ENCODE results near the gene CYB5B.
A peak's percentile ranks its signal among the peaks of the same experiment; 100 is the strongest.

CYB5B gene

DNA sequence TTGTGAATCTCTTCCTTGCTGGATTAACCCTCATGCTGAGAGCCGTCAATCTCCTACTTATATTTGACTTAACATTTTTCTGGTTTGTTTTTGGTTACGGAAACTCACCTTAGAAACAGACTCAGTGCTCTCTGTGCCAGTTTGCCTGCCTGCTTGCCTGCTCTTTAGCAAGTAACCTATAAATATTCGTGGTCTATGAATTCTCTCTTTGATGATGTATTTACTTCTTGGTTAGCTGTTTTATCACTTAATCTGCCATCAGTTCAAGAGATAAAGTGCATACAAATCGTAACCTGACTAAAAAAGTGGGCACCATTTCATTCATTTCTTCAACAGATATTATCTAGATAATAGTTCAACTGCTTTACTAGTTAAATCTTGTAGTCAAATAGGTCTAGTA lies 26.7 kb downstream of the CYB5B start:
- H3K27ac Mint-ChIP-seq: no peak overlapping the region
- H3K9me3 Mint-ChIP-seq (ENCODE audit: low read depth): no peaks in the 10 kb centered on the region
- peaks cover 19% of the 10 kb centered on the region for H3K4me1 Mint-ChIP-seq (ENCODE audit: low read depth)
- no peak overlapping the region for H3K4me3 Mint-ChIP-seq
- peaks cover 23% of the 10 kb centered on the region for H3K36me3 Mint-ChIP-seq
- H3K27me3 Mint-ChIP-seq: no peaks in the 10 kb centered on the region

DNA sequence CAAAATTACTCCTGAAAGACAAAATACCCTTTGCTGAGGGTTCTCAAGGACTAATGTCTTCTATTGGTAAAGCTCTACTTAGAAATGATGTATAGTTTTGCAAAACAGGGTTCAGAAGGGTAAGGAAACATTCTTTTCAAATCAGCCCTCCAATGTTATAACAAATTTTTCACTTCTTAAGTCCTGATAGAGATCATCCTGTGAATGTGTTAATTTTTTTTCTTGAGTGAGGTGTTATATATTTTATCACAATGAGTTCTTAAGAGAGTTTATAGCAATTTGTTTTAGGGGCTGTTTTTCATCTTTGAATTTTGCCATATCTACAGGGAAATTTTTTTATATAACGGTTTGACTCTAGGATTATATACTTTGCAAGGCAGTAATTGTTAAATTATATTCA lies 29.5 kb downstream of the CYB5B start:
- peaks cover 12% of the 10 kb centered on the region for H3K36me3 Mint-ChIP-seq
- no peaks in the 10 kb centered on the region for H3K9me3 Mint-ChIP-seq (ENCODE audit: low read depth)
- H3K27ac Mint-ChIP-seq: peak overlapping the region; percentile 11
- no peaks in the 10 kb centered on the region for H3K27me3 Mint-ChIP-seq
- no peak overlapping the region for H3K4me3 Mint-ChIP-seq
- peaks cover 14% of the 10 kb centered on the region for H3K4me1 Mint-ChIP-seq (ENCODE audit: low read depth)

DNA sequence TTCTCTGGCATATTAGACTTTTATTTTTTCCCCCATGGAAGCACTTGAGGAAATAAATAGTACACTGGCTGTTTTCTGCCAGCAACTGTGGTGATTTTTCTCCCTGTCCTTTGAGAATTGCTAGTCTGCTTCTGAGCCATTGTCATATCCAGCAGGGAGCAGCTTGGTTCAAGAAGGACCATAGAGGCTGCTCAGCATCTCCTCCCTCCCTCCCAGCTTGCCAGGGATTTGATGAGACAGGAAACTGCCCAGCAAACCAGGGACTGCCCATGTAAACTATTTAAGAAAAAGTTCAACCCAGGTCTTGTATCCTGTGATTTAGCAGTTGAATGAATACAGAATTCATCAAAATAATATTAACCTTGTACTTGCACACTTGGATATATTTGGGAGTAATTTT lies 39.5 kb downstream of the CYB5B start:
- Mint-ChIP-seq H3K4me1 (ENCODE audit: low read depth) (peaks cover 41% of the 10 kb centered on the region), H3K4me3 (no peak overlapping the region), H3K36me3 (peaks cover 3% of the 10 kb centered on the region), H3K27ac (no peak overlapping the region), H3K27me3 (no peaks in the 10 kb centered on the region), H3K9me3 (ENCODE audit: low read depth) (no peaks in the 10 kb centered on the region)

DNA sequence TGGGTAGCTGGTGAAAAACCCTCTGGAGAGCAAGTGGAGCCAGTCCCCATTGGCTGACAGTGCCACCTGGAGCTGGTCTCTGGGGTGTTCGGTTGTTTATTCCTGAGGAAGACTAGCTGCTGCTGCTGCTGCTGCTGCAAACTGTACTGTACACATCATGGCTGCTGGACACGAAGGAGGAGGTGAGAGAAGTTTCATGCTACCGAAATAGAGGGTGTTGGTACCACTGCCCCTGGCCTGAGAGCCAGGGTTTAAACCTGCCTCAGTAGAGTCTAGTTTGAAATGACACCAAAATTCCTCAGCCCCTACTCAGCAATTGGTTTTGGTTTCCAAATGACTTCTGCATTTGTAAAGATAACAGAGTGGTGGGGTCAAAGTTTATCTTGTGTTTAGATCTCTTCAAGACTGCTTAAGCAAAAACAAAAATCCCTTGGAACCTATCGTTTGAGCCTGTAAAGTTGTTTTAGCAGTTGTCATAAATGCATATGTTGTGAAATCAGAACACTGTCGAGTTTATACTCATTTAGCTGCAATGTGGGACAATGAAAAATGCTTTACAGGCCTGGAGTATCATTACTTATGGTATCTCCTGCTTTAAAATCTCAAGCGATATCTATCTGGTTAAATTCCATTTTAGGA lies 40.8 kb downstream of the CYB5B start:
- H3K4me1 Mint-ChIP-seq (ENCODE audit: low read depth): peaks cover 51% of the 10 kb centered on the region
- no peaks in the 10 kb centered on the region for H3K27me3 Mint-ChIP-seq
- H3K4me3 Mint-ChIP-seq: peak overlapping the region; percentile 48
- no peaks in the 10 kb centered on the region for H3K9me3 Mint-ChIP-seq (ENCODE audit: low read depth)
- H3K36me3 Mint-ChIP-seq: peaks cover 3% of the 10 kb centered on the region
- H3K27ac Mint-ChIP-seq: peak overlapping the region; percentile 72

DNA sequence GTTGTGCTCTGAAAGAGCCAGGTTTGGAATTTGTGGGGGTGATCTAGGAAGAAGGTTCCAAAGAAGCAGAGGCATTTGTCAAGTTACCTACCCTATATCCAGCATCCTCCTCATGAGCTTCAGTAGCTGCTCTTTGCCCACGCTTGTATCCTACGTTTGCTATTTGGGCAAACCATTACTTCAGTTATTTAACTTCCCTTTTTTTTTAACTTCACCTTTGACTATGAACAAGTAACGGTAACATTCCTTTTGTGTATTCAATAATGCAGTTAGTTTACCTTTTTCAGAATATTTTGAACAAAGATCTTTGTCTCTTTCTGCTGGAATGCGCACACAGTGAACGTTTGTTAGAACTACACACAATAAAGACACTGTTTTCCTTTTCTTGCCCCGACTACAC lies 41.5 kb downstream of the CYB5B start:
- Mint-ChIP-seq H3K36me3 (peaks cover 3% of the 10 kb centered on the region), H3K27ac (peak overlapping the region; percentile 72), H3K9me3 (ENCODE audit: low read depth) (no peaks in the 10 kb centered on the region), H3K27me3 (no peaks in the 10 kb centered on the region), H3K4me1 (ENCODE audit: low read depth) (peaks cover 55% of the 10 kb centered on the region), H3K4me3 (no peak overlapping the region)

DNA sequence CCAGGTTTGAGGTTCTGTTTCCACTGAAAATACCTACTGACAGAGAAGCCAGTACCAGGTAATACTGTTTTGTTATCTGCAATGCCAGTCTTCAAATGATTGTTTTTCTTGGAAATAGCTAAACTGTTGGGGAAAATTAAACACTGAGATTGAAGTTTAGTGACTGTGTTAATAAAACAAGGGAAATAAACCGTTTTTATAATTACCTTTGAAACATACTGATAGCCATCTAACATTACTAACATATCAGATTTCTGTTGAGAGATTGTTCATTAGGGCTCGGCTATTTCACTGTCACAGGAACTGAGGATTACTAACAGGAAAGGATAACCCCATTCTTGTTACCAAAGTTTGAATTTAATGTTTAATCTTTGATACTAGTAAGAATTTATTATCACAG lies 42.1 kb downstream of the CYB5B start:
- H3K27me3 Mint-ChIP-seq: no peaks in the 10 kb centered on the region
- H3K4me3 Mint-ChIP-seq: no peak overlapping the region
- H3K36me3 Mint-ChIP-seq: peaks cover 3% of the 10 kb centered on the region
- H3K4me1 Mint-ChIP-seq (ENCODE audit: low read depth): peaks cover 61% of the 10 kb centered on the region
- no peaks in the 10 kb centered on the region for H3K9me3 Mint-ChIP-seq (ENCODE audit: low read depth)
- no peak overlapping the region for H3K27ac Mint-ChIP-seq

DNA sequence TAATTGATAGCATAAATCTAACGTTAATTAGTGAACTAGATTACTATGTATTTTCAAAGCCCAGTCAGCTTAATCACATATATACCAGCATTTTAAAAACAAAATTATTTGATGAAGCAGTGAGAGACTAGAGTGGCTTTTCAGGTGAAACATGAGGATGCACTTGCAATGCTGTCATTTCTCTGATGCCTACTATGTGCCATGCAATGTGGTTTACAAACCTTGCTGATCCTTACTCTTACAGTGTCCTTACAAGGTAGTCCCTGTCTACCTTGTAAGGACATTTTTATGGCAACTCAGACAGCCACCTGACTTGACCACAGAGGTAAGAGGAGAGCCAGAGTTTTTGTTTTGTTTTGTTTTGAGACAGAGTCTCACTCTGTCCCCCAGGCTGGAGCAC lies 42.7 kb downstream of the CYB5B start:
- Mint-ChIP-seq H3K9me3 (ENCODE audit: low read depth) (no peaks in the 10 kb centered on the region), H3K27ac (no peak overlapping the region), H3K4me3 (no peak overlapping the region), H3K36me3 (peaks cover 3% of the 10 kb centered on the region), H3K27me3 (no peaks in the 10 kb centered on the region), H3K4me1 (ENCODE audit: low read depth) (peaks cover 61% of the 10 kb centered on the region)

DNA sequence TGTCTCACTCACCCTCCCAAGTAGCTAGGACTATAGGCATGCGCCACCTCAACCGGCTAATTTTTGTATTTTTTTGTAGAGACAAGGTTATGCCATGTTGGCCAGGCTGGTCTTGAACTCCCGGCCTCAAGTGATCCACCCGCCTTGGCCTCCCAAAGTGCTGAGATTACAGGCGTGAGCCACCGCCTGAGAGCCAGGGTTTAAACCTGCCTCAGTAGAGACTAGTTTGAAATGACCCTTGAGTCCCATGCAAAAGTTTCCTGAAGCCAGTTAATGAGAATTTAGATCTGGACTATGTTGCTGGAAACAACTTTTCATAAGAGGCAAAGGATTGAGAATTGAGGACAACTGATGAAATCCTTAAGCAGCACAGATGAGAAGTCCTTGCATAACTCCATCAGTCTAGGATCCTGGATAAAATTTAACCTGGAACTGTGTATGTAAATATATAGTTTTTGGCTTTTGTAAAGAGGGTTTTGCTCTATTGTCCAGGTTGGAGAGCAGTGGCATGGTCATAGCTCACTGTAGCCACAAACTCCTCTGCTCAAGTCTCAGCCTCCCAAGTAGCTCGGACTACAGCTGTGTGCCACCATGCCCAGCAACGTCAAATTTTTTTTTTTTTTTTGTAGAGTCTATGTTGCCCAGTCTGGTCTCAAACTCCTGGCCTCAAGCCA lies 43.2 kb downstream of the CYB5B start:
- Mint-ChIP-seq H3K36me3 (peaks cover 3% of the 10 kb centered on the region), H3K27me3 (no peaks in the 10 kb centered on the region), H3K4me1 (ENCODE audit: low read depth) (peaks cover 61% of the 10 kb centered on the region), H3K4me3 (no peak overlapping the region), H3K9me3 (ENCODE audit: low read depth) (no peaks in the 10 kb centered on the region), H3K27ac (no peak overlapping the region)

DNA sequence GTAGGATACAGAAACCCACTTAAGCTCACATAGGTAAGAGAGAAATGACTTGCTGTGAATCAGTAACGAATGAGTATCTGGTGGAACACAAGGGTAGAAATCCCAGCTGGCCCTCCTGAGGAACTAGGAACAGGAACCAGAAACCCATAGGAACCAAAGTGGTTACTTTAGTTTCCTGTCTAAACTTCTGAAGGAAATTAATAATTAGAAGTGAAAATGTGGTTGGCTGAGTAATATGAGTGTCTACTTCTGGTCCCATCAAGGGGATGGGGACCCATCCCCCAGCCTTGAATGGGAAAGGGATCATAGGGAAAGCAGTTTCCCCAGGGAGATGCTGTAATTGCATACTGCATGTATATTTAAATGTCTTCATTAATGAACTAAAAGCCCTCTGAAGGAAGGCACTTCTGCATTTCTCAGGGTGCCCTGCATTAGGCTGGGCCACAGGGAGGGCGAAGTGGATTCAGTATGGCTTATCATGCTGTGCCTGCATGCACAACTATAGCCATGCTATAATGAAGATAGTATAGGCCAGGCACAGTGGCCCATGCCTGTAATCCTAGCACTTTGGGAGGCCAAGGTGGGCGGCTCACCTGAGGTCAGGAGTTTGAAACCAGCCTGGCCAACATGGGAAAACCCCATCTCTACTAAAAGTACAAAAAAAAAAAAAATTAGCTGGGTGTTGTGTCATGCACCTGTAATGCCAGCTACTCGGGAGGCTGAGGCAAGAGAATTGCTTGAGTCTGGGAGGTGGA lies 45.6 kb downstream of the CYB5B start:
- Mint-ChIP-seq H3K27me3 (no peaks in the 10 kb centered on the region), H3K4me1 (ENCODE audit: low read depth) (peaks cover 48% of the 10 kb centered on the region), H3K36me3 (peaks cover 9% of the 10 kb centered on the region), H3K27ac (peak overlapping the region; percentile 85), H3K4me3 (peak overlapping the region; percentile 25), H3K9me3 (ENCODE audit: low read depth) (no peaks in the 10 kb centered on the region)

DNA sequence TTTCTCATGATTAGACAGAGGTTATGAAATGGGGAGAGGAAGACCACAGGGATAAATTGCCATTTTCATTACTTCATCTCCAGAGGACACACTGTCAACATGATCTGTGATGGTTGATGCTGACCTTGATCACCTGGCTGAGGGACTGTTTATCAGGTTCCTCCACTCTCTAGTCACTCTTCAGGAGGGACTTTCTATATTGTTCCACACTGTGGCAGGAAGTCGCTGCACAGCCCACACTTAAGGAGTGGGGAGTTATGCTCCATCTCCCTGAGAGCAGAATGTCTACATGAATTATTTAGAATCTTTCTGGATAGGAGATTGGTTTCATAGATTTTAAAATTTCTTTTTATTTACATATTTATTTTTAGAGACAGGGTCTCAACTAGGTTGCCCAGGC lies 46.7 kb downstream of the CYB5B start:
- Mint-ChIP-seq H3K4me1 (ENCODE audit: low read depth) (peaks cover 37% of the 10 kb centered on the region), H3K27ac (peak overlapping the region; percentile 68), H3K9me3 (ENCODE audit: low read depth) (no peaks in the 10 kb centered on the region), H3K27me3 (no peaks in the 10 kb centered on the region), H3K36me3 (peaks cover 9% of the 10 kb centered on the region), H3K4me3 (peak overlapping the region; percentile 10)

DNA sequence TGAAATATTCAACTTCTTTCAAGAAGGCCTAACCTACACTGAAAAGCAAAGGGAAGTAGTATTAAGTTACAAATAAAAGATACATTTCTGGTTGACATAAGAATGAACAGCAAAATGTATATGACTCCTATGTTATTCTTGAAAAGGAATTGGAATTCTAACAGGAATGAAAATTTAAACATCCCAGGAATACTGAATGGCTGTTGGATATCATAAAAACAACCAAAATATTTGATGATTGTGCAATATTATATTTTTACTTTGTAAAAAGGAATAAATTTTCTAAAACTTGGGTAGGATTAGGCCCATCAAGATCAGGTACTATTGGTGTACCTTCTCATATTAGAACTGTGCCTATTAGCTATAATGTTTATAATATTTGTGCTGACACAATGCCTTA lies 50.0 kb downstream of the CYB5B start:
- Mint-ChIP-seq H3K27ac (no peak overlapping the region), H3K4me3 (no peak overlapping the region), H3K4me1 (ENCODE audit: low read depth) (peaks cover 19% of the 10 kb centered on the region), H3K36me3 (peaks cover 6% of the 10 kb centered on the region), H3K27me3 (no peaks in the 10 kb centered on the region), H3K9me3 (ENCODE audit: low read depth) (no peaks in the 10 kb centered on the region)

DNA sequence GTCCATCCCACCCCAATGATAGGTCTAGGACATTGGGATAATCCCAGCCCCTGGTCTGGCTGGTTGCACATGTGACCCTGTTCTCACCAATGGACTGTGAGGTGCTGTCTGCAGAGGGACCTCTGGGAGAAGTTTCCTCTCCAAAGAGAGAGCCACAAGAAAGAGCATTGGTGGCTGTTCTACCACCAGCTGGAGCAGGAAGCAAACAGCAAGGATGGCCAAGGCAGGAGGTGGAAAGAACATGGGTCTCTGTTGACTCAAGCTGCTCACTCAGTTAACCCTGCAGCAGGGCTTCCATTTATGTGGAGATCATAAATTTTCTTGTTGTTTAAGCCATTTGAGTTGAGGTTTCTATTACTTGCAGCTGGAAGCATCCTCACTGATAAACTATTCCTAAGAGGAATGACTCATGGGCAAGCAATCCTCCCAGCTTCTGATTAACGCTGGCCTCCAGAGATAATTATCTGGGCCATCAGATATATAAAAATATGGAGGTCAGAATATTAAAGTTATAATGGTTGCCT lies 52.6 kb downstream of the CYB5B start:
- peaks cover 10% of the 10 kb centered on the region for H3K36me3 Mint-ChIP-seq
- no peak overlapping the region for H3K4me3 Mint-ChIP-seq
- H3K4me1 Mint-ChIP-seq (ENCODE audit: low read depth): peaks cover 1% of the 10 kb centered on the region
- no peak overlapping the region for H3K27ac Mint-ChIP-seq
- H3K9me3 Mint-ChIP-seq (ENCODE audit: low read depth): no peaks in the 10 kb centered on the region
- H3K27me3 Mint-ChIP-seq: no peaks in the 10 kb centered on the region

DNA sequence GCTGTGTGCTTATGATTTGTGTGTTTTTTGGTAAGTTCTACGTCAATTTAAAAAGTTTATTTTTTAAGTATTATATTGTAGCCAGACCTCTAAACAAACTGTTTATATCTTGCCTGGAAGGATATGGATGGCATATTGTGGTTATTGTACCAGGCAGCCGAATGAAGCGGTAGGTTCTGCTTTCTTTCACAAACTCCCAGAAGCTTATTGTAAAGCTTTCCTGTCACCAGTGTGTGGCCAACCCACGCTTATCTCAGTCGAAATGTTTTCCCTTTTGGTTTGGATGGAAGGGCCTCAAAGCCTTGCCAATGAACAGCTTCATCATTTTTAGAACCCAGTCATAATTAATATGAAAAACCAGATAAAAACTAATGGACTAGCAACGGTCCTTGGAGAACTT lies 53.1 kb downstream of the CYB5B start:
- no peaks in the 10 kb centered on the region for H3K27me3 Mint-ChIP-seq
- H3K27ac Mint-ChIP-seq: no peak overlapping the region
- no peak overlapping the region for H3K4me3 Mint-ChIP-seq
- H3K36me3 Mint-ChIP-seq: peaks cover 10% of the 10 kb centered on the region
- H3K4me1 Mint-ChIP-seq (ENCODE audit: low read depth): peaks cover 1% of the 10 kb centered on the region
- no peaks in the 10 kb centered on the region for H3K9me3 Mint-ChIP-seq (ENCODE audit: low read depth)

DNA sequence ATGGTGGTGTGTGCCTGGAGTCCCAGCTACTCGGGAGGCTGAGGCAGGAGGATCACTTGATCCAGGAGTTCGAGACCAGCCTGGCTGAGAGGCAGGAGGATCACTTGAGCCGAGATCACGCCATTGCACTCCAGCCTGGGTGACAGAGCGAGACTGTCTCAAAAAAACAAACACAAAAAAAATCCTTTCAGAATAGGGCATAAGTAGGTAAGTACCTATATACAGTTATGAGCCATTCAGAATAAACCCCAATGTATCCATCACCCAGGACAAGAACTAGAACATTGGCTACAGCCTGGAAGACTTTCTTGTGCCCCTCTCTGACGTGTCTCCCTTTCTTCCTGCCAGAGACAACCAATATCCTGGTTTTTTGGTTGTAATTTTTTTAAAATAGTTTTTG lies 54.3 kb downstream of the CYB5B start:
- peaks cover 1% of the 10 kb centered on the region for H3K4me1 Mint-ChIP-seq (ENCODE audit: low read depth)
- H3K27me3 Mint-ChIP-seq: no peaks in the 10 kb centered on the region
- H3K27ac Mint-ChIP-seq: no peak overlapping the region
- H3K36me3 Mint-ChIP-seq: peaks cover 5% of the 10 kb centered on the region
- H3K9me3 Mint-ChIP-seq (ENCODE audit: low read depth): no peaks in the 10 kb centered on the region
- no peak overlapping the region for H3K4me3 Mint-ChIP-seq

DNA sequence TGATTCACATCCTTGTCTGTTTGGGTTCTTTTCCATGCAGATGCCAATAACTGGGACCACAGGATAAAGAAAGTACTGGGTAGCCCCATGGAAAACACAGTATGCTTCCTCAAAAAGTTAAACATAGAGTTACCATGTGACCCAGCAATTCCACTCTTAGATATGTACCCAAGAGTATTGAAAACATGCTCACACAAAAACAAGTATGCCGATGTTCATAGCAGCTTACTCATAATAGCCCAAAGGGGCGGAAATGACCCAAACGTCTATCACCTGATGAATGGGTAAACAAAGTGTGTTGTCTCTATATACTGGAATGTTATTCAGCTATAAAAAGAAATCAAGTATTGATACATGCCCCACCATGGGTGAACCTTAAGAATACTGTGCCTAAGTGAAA lies 55.4 kb downstream of the CYB5B start:
- Mint-ChIP-seq H3K27ac (no peak overlapping the region), H3K4me3 (no peak overlapping the region), H3K36me3 (peaks cover 4% of the 10 kb centered on the region), H3K27me3 (no peaks in the 10 kb centered on the region), H3K9me3 (ENCODE audit: low read depth) (no peaks in the 10 kb centered on the region), H3K4me1 (ENCODE audit: low read depth) (peaks cover 1% of the 10 kb centered on the region)
